ENCODE data around the gene ANKRD33B.

The ANKRD33B gene

DNA sequence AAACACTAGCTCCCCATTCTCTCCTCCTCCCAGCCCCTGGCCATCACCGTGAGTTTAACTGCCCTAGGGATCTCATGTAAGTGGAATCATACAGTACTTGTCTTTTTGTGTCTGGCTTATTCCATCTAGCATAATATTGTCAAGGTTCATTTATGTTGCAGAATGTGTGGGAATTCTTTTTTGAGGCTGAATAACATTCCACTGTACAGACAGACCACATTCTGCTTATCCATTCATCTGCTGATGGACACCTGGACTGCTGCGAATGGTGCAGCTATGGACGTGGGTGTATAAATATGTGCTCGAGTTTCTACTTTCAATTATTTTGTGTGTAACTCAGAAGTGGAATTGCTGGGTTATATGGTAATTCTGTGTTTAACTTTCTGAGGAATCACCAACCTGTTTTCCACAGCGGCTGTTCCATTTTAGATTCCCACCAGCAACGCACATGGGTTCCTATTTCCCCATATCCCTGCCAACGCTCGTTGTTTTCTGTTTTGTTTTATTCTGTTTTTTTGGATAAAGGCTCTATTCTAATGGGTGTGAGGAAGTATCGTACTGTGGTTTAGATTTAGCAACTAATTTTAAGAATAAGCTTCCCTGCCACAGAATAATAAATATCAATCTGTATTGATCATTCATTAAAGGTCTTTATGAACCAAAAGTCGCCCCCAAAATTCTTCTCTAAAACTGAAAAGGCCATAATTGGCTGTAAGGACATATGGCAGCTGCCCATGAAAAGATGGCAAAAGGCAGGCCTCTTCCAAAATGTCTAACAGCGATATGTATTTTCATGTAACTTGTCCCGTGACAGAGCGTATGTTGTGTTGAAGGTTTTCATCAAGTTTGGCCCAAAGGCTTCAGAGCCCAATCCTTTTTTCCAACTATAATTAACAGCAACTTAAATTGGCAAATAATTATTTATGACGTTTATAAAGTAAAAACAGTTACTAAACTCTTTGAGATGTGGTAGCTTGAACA, 126.9 kb downstream of the ANKRD33B start:
- Mint-ChIP-seq H3K27me3 (ENCODE audit: low read depth) (no peaks in the 10 kb centered on the region), H3K4me1 (ENCODE audit: low read depth) (no peaks in the 10 kb centered on the region), H3K9me3 (no peaks in the 10 kb centered on the region), H3K4me3 (no peak overlapping the region), H3K27ac (no peak overlapping the region), H3K36me3 (ENCODE audit: low read depth) (peaks cover 2% of the 10 kb centered on the region)
- no peak for DNase-seq (ENCODE audit: low spot score)

GRCh38 chr5:10691826-10692785, 128.2 kb downstream of the ANKRD33B start:
- Mint-ChIP-seq H3K36me3 (ENCODE audit: low read depth) (peaks cover 2% of the 10 kb centered on the region), H3K27ac (no peak overlapping the region), H3K27me3 (ENCODE audit: low read depth) (no peaks in the 10 kb centered on the region), H3K4me1 (ENCODE audit: low read depth) (peaks cover 2% of the 10 kb centered on the region), H3K9me3 (no peaks in the 10 kb centered on the region), H3K4me3 (no peak overlapping the region)
- DNase-seq (ENCODE audit: low spot score): no peak

- Mint-ChIP-seq H3K27ac (no peak overlapping the region), H3K4me1 (ENCODE audit: low read depth) (peaks cover 3% of the 10 kb centered on the region), H3K4me3 (no peak overlapping the region), H3K27me3 (ENCODE audit: low read depth) (no peaks in the 10 kb centered on the region), H3K9me3 (no peaks in the 10 kb centered on the region), H3K36me3 (ENCODE audit: low read depth) (peaks cover 1% of the 10 kb centered on the region)
- no peak for DNase-seq (ENCODE audit: low spot score)
These were observed 131.3 kb downstream of the ANKRD33B start for GRCh38 chr5:10695055-10695649.

DNA sequence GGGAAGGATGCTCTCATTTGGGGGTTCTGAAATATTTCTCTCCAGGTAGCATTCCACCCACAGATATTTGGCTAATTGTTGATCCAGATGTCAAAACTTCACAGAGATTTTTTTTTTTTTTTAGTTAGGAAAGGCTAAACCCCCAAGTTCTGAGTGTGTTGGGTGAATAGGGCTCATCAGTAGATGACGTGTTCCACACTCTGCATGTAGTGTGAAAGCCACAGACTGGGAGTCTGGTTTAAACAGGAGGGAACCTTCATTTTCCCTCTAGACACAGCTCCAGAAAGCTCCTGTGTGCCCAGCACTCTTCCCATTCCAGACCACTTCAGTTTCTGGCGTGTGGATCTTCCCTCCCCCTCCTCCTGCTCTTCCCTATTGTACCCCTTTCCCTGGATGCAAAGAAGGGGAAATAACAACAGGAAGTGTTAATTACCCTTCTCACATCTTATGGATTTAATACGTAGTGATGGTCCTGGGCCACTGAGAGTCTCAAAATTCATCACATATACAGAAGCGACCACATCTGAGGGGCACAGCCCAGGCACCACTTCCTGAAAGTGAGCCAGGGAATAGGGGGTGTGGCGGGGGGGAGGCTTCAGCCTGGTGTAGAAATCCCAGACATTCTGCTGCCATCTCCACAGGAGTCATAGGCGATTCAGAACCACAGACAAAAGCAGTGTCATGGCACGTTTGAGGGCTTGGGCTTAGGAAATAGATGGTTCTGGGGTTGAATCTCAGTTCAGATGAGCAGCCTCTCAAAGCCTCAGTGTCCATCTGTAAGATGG, 132.1 kb downstream of the ANKRD33B start:
- H3K27ac Mint-ChIP-seq: no peak overlapping the region

DNA sequence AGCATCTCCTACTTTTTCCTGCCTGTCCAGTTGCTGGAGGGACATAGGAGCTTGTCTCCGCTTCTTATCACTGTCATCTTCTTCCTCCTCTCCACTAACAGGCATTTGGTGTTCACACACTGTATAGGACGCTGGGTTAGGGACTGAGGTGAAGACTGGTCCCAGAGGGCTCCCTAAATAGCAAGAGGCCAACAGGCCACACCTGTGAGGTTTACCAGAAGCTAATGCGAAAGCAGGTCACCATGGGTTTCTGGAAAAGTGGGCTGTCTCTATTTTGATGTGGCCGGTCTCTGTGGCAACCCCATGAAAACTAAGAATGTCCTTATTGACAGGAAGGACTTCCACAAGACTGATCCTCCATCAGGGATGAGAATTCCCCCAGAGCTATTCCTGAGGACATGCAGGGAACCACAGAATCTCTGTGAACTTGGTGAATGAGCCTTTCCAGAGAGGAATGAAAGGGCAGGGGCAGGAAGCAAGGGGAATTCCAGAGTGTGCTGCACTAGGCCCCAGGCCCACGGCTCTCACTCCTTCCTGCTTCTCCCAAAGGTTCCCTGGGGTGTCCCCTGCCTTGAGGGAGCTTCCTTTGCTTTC, 135.5 kb downstream of the ANKRD33B start:
- Mint-ChIP-seq H3K9me3 (no peaks in the 10 kb centered on the region), H3K36me3 (ENCODE audit: low read depth) (peaks cover 4% of the 10 kb centered on the region), H3K4me3 (no peak overlapping the region), H3K4me1 (ENCODE audit: low read depth) (peaks cover 12% of the 10 kb centered on the region), H3K27me3 (ENCODE audit: low read depth) (no peaks in the 10 kb centered on the region), H3K27ac (no peak overlapping the region)
- no peak for DNase-seq (ENCODE audit: low spot score)

More for the DNA sequence above, 132.1 kb downstream of the ANKRD33B start:
- Mint-ChIP-seq H3K4me3 (no peak overlapping the region), H3K36me3 (ENCODE audit: low read depth) (peaks cover 2% of the 10 kb centered on the region), H3K27me3 (ENCODE audit: low read depth) (no peaks in the 10 kb centered on the region), H3K9me3 (no peaks in the 10 kb centered on the region), H3K4me1 (ENCODE audit: low read depth) (peaks cover 5% of the 10 kb centered on the region)
- DNase-seq (ENCODE audit: low spot score): no peak

- Mint-ChIP-seq H3K4me1 (ENCODE audit: low read depth) (peaks cover 18% of the 10 kb centered on the region), H3K27me3 (ENCODE audit: low read depth) (no peaks in the 10 kb centered on the region), H3K27ac (no peak overlapping the region), H3K9me3 (no peaks in the 10 kb centered on the region), H3K36me3 (ENCODE audit: low read depth) (peaks cover 4% of the 10 kb centered on the region), H3K4me3 (no peak overlapping the region)
- DNase-seq (ENCODE audit: low spot score): no peak
These were observed 136.1 kb downstream of the ANKRD33B start for GRCh38 chr5:10699987-10700386.

GRCh38 chr5:10700516-10700915, 136.6 kb downstream of the ANKRD33B start:
- DNase-seq (ENCODE audit: low spot score): no peak
- H3K36me3 Mint-ChIP-seq (ENCODE audit: low read depth): peaks cover 4% of the 10 kb centered on the region
- H3K27me3 Mint-ChIP-seq (ENCODE audit: low read depth): no peaks in the 10 kb centered on the region
- H3K4me3 Mint-ChIP-seq: no peak overlapping the region
- no peaks in the 10 kb centered on the region for H3K9me3 Mint-ChIP-seq
- peaks cover 23% of the 10 kb centered on the region for H3K4me1 Mint-ChIP-seq (ENCODE audit: low read depth)
- H3K27ac Mint-ChIP-seq: no peak overlapping the region

- DNase-seq (ENCODE audit: low spot score): no peak
- H3K27ac Mint-ChIP-seq: no peak overlapping the region
- H3K36me3 Mint-ChIP-seq (ENCODE audit: low read depth): peaks cover 4% of the 10 kb centered on the region
- H3K4me1 Mint-ChIP-seq (ENCODE audit: low read depth): peaks cover 25% of the 10 kb centered on the region
- no peaks in the 10 kb centered on the region for H3K9me3 Mint-ChIP-seq
- H3K4me3 Mint-ChIP-seq: no peak overlapping the region
- H3K27me3 Mint-ChIP-seq (ENCODE audit: low read depth): no peaks in the 10 kb centered on the region
These were observed 137.7 kb downstream of the ANKRD33B start for GRCh38 chr5:10701567-10702039.

- no peaks in the 10 kb centered on the region for H3K9me3 Mint-ChIP-seq
These were observed 138.3 kb downstream of the ANKRD33B start for GRCh38 chr5:10702040-10702629.

GRCh38 chr5:10702911-10703491, 139.1 kb downstream of the ANKRD33B start:
- Mint-ChIP-seq H3K27me3 (ENCODE audit: low read depth) (no peaks in the 10 kb centered on the region), H3K4me3 (no peak overlapping the region), H3K4me1 (ENCODE audit: low read depth) (peaks cover 23% of the 10 kb centered on the region), H3K27ac (no peak overlapping the region), H3K36me3 (ENCODE audit: low read depth) (peaks cover 8% of the 10 kb centered on the region), H3K9me3 (no peaks in the 10 kb centered on the region)
- no peak for DNase-seq (ENCODE audit: low spot score)

More at GRCh38 chr5:10702040-10702629, 138.3 kb downstream of the ANKRD33B start:
- H3K4me1 Mint-ChIP-seq (ENCODE audit: low read depth): peaks cover 23% of the 10 kb centered on the region
- no peak overlapping the region for H3K4me3 Mint-ChIP-seq
- peaks cover 4% of the 10 kb centered on the region for H3K36me3 Mint-ChIP-seq (ENCODE audit: low read depth)
- no peaks in the 10 kb centered on the region for H3K27me3 Mint-ChIP-seq (ENCODE audit: low read depth)
- no peak for DNase-seq (ENCODE audit: low spot score)
- H3K27ac Mint-ChIP-seq: no peak overlapping the region

- DNase-seq (ENCODE audit: low spot score): no peak
- H3K9me3 Mint-ChIP-seq: no peaks in the 10 kb centered on the region
- H3K27me3 Mint-ChIP-seq (ENCODE audit: low read depth): no peaks in the 10 kb centered on the region
- no peak overlapping the region for H3K4me3 Mint-ChIP-seq
- H3K36me3 Mint-ChIP-seq (ENCODE audit: low read depth): peaks cover 8% of the 10 kb centered on the region
- H3K27ac Mint-ChIP-seq: no peak overlapping the region
- peaks cover 23% of the 10 kb centered on the region for H3K4me1 Mint-ChIP-seq (ENCODE audit: low read depth)
These were observed 139.8 kb downstream of the ANKRD33B start for GRCh38 chr5:10703676-10704075.

DNA sequence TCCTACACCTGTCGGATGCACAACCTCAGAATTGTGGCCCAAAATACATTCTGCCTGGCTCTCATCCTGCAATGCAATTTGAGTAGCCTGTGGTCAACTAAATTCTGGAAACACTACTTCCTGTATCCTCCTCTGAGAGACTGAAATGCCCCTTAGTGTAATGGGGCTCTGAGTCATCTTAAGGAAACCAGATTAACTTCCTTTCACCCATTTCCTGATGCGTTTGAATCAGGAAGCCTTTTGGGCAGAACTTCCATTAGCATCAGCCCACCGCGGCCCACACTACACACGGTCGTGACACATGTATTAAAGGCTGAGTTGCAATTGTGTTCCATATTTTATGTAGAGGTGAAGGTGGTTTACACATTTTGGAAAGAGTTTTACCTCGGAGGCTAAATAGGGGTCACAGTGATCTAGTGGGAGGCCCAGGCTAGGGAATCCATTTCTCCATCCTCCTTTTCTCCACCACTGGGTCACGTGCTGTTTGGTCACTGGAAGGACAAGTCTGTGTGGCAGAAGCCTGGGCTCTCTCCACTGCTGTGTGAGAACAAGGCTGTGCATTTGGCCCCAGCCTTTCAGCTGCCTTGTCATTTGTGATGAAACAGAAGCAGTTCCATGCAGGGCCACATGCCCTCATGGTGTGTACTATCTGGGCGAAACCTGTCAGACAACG, 141.2 kb downstream of the ANKRD33B start:
- Mint-ChIP-seq H3K27ac (no peak overlapping the region), H3K4me1 (ENCODE audit: low read depth) (peaks cover 23% of the 10 kb centered on the region), H3K36me3 (ENCODE audit: low read depth) (peaks cover 7% of the 10 kb centered on the region), H3K27me3 (ENCODE audit: low read depth) (no peaks in the 10 kb centered on the region), H3K9me3 (no peaks in the 10 kb centered on the region), H3K4me3 (no peak overlapping the region)
- DNase-seq (ENCODE audit: low spot score): no peak

Measured in T-helper 2 cell treated with Interferon-gamma antibody and Interleukin-4, amounts not matched to agents 5 μg/mL and 100 μg/mL, for 36 hours (primary cell).